GM19025 (cell line): ENCODE results near the gene ZSCAN25.
"Not testable (repeated sequence)": the region's sequence is repeated elsewhere in the genome, so short reads cannot be mapped to it uniquely, and the experiment has no call there.

ENCODE experiments used
- ATAC-seq: cut with Tn5 transposase; IDR thresholded peaks from one replicate; pipeline ENCODE4 v1.9.1; 2021; ENCODE audit warnings: mild to moderate bottlenecking, low read depth, moderate library complexity; ENCODE audit not compliant: unreplicated experiment

Gene ZSCAN25

DNA sequence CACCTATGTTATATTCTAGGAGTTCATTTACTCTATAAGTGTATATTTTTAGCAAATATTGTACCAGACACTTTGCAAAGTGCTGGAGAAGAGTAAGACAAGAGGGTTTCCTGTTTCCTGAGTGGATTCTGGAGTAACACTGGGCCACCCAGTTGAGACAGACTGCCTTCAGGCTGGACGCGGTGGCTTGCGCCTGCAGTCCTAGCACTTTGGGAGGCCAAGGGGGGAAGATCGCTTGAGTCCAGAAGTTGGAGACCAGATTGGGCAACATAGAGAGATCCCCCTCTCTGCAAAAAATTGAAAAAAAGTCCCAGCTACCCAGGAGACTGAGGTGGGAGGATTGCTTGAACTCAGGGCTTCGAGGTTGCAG is 772 bp upstream of the ZSCAN25 start:
- no peak for ATAC-seq

GRCh38 chr7:99617192-99617781 is 541 bp downstream of the ZSCAN25 start:
- ATAC-seq, result peak; percentile 37

GRCh38 chr7:99618726-99619125 is 2.0 kb downstream of the ZSCAN25 start:
- no peak for ATAC-seq

GRCh38 chr7:99619571-99620130 is 2.9 kb downstream of the ZSCAN25 start:
- ATAC-seq, result no peak

- no peak for ATAC-seq
These were observed 4.5 kb downstream of the ZSCAN25 start for GRCh38 chr7:99621271-99621670.

GRCh38 chr7:99622596-99622995 is 5.8 kb downstream of the ZSCAN25 start:
- ATAC-seq, result no peak

- no peak for ATAC-seq
These were observed 6.4 kb downstream of the ZSCAN25 start for GRCh38 chr7:99623091-99623693.

- no peak for ATAC-seq
These were observed 7.1 kb downstream of the ZSCAN25 start for GRCh38 chr7:99623702-99624447.

- no peak for ATAC-seq
These were observed 7.7 kb downstream of the ZSCAN25 start for GRCh38 chr7:99624484-99624883.

DNA sequence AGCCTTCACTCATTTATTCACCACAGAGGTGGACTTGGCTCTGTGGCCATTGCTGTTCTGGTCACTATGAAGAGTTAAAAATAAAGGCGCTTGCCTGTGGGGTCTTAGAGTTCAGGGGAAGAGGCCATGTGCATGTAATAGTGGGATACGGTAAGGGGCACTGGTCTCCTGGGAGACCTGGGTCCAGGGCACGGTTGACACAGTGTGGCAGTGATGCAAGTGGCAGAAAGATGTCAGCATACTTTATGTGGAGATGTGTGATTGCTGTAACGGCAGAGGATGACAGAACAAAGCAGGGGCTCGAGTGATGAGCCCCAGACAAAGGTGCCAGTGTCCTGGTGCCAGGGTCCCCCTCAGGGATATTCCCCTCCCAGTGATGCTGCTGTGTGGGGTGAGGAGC is 8.6 kb downstream of the ZSCAN25 start:
- ATAC-seq, result no peak

DNA sequence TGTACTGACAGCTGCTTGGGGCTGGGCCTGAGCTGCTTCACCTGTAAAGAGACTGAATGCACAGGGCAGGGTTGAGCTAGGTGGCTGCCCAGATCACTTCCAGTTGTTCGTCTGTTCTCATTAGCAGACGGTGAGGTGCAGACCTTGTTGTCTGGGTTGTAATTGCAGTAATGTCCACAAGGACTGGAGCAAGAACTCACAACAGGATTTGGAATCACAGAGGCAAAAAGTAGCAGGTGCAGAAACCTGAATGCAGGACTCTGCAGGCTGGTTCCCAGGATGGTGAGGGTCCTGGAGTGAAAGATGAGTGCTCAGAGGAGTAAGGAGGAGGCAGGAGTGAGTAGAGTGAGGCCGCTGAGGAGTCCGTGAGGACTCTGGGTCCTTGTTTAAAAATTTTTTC is 9.2 kb downstream of the ZSCAN25 start:
- ATAC-seq, result no peak

GRCh38 chr7:99626661-99627060 is 9.9 kb downstream of the ZSCAN25 start:
- ATAC-seq, result no peak

DNA sequence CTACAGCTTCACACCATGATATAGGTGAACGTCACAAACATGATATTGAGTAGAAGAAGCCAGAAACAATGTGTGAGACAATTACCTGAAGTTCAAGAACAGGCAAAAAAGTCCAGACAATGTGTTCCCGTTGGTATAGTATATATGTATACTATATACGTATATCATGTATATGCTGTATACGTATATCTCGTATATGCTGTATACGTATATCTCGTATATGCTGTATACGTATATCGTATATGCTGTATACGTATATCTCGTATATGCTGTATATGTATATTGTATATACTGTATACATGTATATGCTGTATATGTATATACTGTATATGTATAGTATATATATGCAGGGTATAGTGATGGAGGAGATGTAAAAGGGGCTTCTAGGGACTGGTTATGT is 10.8 kb downstream of the ZSCAN25 start:
- ATAC-seq, result no peak

DNA sequence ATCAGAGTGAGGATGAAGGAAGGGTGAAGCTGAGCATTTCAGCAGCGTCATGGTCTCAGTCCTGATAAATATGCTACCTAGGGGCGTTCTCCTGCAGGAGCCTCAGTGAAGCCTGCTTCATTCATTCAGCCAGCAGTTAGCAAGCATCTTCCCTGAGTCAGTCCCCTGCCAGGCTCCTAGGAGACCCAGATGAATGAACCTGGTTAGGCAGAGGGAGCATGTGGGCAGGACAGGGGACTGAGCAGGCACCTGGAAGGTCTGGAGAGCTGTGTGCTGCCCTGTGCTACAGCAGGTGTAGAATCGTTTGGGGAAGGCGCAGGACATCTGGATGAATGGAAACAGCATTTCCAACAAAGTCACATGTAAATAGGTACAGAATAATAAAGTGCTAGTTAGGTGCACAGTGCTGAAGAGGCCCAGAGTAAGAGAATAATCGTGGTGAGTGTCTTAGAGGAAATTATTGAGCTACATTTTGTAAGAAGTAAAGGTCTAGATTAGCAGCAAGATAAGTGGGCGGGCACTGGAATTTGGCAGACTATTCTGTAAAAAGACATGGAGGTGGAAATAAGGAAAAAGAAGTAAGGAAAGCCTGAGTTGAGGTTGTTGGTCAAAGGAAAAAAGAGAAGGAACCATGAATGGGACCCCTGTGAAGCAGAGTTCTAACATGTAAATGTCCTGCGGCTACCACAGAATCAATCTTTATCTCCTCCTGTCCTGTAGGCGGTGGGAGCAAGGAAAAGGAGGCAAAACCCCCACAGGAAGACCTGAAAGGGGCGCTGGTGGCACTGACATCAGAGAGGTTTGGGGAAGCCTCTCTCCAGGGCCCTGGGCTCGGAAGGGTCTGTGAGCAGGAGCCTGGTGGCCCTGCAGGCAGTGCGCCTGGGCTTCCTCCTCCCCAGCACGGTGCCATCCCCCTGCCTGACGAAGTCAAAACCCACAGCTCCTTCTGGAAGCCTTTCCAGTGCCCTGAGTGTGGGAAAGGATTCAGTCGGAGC is 12.0 kb downstream of the ZSCAN25 start:
- no peak for ATAC-seq

GRCh38 chr7:99629643-99630042 is 12.9 kb downstream of the ZSCAN25 start:
- ATAC-seq, result no peak

- ATAC-seq, result no peak
These were observed 14.8 kb downstream of the ZSCAN25 start for GRCh38 chr7:99631295-99632109.

DNA sequence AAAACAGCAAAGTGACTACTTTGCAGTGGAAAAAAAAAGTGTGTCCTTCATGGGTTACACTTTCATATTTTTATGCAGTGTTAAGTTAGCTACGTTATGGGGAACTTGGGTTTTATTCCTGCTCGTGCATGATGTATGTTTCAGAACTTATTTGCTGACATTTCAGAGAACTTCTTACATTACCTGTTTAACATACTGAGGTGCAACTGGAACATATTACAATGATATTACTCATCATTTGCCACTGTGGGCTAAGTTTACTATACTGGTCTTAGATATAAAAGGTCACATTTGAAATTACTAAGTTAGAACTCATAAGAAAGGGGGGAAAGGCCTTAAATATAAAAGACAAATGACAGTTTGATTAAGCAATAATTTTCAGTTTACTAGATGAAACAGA is 20.7 kb downstream of the ZSCAN25 start:
- ATAC-seq, result not testable (repeated sequence)

DNA sequence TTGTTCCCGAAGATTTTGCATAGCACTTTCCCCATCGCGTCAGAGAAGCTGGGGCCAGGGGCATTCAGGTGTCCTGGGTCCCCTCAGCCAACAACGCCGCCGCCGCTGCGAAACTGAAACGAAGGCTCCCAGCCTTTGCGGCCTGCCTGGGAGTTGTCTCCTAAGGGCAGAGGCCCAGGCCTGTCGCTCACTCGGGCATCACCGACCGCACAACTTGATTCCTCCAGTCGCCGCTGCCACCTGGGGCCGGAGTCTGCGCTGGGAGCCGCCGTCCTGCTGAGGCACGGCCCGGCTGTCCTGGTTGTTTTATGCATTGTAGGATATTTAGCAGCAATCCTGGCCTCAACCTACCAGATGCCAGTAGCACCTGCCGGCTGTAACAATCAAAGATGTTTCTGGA is 22.0 kb downstream of the ZSCAN25 start:
- ATAC-seq, result no peak

- no peak for ATAC-seq
These were observed 22.5 kb downstream of the ZSCAN25 start for GRCh38 chr7:99639267-99639666.

- ATAC-seq, result no peak
These were observed 25.3 kb downstream of the ZSCAN25 start for GRCh38 chr7:99642027-99642426.
